GM21367 (cell line): ENCODE measurements around the gene PIH1D1.
A peak's percentile ranks its signal among the peaks of the same experiment; 100 is the strongest.
"Not testable (repeated sequence)": the region's sequence is repeated elsewhere in the genome, so short reads cannot be mapped to it uniquely, and the experiment has no call there.

Source experiments
- ATAC-seq: cut with Tn5 transposase; IDR thresholded peaks from one replicate; pipeline ENCODE4 v1.9.1; 2021; ENCODE audit not compliant: unreplicated experiment

PIH1D1 gene

DNA sequence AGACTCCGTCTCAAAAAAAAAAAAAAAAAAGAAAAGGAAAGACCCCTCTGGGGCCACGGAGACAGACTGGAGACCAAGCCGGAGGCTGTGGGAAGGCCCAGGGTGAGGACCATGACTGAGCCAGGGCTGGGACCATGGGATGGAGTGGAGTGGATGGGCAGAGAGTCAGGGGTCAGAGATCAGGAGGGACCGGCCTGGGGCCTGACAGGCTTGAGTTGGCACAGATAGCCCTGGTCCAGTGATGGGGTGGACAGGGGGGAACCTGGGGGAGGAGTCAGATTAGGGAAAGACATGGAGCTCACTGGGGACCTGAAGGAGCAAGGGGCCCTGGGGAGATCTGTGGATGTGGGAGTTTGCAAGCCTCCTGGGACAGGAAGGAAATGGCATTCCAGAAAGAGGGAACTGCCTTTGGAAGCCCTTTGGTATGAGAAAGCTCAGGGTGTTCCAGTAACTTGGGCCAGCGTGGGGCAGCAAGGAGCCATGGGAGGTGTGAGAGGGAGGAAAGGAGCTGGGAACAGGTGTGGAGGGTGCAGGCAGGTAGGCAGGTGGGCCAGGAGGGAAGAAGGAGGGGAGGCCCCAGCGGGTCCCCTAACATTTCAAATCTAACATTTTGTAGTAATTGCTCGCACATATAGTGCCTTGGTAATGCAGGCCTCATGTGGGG is 29.5 kb upstream of the PIH1D1 start:
- no peak for ATAC-seq

DNA sequence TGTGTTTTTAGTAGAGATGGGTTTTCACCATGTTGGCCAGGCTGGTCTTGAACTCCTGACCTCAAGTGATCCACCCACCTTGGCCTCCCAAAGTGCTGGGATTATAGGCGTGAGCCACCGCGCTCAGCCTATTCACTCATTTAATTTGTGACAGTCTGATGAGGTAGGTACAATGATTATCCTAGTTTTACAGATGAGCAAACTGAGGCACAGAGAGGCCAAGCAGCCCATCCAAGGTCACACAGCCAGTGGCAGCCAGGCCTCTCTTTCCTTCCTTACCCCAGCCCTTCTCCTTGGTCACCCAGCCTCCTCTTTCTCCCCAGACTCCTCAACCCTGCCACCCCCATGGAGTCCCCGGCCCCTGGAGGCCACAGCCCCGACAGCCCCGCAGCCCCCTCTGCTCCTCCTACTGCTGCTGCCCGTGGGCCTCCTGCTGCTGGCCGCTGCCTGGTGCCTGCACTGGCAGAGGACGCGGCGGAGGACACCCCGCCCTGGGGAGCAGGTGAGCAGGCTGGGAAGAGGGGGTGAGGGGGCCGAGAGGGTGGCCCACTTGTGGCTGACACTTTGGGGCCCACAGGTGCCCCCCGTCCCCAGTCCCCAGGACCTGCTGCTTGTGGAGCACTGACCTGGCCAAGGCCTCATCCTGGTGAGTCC is 28.5 kb upstream of the PIH1D1 start:
- ATAC-seq, result no peak

DNA sequence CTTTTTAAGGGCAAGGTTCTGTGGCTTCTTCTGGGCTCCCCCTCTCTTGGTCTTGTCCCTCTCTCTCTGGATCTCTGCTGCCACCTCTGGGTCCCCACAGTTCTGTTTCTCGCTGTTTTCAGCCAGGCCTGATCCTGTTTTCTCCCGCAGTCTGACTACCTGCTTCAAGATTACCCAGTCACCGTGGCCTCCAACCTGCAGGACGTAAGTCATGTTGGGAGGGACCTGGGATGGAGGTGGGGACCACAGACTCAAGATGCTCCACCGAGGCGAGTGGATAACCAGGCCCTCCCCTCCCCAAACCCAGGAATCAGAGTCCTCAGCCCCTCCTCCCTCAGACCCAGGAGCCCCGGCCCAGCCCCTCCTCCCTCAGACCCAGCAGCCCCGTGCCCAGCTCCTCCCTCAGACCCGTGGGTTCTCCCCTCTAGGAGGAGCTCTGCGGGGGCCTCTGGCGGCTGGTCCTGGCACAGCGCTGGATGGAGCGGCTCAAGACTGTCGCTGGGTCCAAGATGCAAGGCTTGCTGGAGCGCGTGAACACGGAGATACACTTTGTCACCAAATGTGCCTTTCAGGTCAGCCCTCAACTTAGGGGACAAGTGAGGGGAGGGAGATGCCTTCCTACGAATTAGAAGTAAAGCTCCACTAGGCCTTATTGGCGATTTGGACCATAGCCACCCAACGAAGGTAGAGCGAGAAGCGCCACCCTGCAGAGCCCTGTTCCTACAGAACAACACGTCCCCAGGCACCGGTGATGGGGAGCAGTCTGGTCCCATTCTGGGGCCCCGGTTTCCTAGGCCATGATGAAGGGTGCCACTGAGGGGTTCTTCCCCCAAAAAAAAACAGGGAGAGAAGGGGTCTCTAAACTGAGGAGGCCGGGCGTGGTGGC is 24.6 kb upstream of the PIH1D1 start:
- ATAC-seq, result no peak

DNA sequence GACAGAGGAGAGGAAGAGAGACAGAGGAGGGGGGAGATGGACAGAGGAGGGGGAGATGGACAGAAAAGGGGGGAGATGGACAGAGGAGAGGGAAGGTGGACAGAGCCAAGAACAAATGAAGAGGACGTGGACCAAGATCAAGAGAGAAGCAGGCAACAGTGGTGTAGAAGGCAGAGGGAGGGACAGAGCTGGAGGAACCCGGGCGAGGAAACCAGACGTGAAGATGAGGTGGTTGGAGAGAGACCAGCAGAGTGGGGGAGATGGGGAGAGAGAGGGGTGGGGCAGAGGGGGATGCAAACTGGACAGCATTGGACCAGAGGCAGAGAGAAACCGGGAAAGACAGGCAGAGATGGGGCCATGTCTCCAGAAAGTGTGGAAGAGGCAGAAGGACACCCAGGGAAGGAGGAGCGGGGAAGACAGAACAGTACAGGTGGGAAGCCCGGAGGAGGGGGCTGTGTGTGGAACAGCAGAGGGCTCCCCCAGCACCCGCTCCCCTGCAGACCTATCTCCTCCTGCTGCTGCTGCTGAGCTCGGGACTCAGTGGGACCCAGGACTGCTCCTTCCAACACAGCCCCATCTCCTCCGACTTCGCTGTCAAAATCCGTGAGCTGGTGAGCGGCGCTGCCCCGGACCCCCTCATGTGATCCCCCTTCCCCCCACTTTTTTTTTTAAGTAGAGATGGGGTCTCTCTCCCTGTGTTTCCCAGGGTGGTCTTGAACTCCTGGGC is 23.7 kb upstream of the PIH1D1 start:
- no peak for ATAC-seq

DNA sequence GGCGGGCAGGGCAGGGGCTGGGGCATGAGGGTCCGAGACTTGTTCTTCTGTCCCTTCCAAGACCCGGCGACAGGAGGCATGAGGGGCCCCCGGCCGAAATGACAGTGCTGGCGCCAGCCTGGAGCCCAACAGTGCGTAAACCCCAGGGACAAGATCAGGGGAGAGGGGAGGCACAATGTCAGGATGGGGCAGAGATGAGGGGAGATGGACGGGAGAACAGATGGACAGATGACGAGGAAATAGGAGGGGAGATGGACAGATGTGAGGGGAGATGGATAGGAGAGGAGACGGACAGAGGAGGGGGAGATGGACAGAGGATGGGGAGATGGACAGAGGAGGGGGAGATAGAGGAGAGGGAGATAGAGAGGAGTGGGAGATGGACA is 22.9 kb upstream of the PIH1D1 start:
- no peak for ATAC-seq

DNA sequence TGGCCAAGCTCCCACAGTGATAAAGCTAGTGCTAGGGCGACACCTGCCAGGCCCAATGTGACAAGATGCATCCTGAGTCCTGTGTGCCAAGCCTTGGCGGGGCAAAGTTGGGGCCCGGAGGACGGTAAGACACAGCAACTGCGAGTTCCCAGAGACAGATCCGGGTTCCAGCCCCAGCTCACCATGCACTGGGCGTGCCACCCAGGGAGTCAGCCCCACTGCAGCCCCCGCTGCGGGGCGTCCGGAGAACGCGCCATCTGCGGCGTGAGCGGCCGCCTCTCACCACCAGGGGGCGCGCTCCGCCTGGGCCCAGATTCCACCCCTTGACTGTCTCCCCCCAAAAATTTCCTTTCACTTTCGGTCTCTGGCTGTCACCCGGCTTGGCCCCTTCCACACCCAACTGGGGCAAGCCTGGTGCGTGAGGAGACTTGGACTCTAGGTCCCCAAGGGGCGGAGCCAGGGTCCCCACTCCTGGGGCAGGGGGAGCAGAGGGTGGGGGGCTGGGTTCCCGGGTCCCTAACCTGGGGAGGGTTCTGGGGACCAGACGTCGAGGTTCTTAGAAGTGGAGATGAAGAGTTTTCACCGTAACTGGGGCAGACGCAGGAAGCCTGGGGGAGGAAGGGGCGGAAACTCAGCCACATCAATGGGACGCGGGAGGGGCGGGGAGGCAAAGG is 22.4 kb upstream of the PIH1D1 start, which contains the start of gene FLT3LG:
Gene FLT3LG, plus strand, starts transcription at position 348 of the 674 bp plus-strand sequence. CDS start 425 bp downstream, outside the sequence.
- no peak for ATAC-seq

DNA sequence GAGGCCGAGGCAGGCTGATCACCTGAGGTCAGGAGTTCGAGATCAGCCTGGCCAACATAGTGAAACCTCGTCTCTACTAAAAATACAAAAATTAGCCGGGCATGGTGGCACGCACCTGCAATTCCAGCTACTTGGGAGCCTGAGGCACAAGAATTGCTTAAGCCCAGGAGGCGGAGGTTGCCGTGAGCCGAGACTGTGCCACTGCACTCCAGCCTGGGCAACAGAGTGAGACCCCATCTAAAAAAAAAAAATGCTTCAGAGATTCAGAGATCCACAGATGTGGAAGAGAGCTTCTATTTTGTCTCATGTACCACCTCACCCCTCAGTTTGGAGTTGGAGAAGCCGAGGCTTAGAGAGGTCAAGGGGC is 21.9 kb upstream of the PIH1D1 start:
- not testable (repeated sequence) for ATAC-seq

DNA sequence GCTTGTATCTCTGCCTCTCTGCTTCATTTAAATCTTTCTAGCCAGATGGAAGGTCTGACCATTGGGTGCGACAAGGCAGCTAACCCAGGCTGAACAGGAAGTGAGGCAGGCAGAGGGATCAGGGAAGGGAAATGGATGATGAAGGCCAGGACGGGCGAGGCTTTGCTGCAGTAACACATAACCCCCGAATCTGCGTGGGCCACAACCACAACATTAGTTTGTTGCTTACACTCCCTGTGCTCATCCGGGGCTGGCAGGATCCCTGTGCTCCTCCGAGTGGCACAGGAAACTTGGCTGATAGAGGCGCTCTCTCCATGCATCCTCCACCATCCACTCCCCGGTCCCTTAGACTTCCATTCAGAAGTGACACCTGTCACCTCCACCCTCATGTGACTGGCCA is 21.3 kb upstream of the PIH1D1 start:
- ATAC-seq, result no peak

DNA sequence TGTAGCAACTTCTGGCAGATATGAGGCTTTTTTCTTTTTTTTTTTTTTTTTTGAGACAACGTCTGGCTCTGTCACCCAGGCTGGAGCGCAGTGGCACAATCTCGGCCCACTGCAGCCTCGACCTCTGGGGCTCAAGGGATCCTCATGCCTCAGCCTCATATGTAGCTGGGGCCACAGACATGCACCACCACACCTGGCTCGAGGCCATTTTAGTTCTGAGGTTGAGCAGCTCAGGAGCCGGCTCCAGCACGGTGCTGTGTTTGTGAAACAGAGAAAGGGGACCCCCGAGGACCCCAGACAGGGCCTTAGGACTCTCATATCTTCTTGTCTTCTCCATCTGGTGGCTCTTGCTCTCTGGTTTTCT is 19.0 kb upstream of the PIH1D1 start:
- ATAC-seq, result no peak

DNA sequence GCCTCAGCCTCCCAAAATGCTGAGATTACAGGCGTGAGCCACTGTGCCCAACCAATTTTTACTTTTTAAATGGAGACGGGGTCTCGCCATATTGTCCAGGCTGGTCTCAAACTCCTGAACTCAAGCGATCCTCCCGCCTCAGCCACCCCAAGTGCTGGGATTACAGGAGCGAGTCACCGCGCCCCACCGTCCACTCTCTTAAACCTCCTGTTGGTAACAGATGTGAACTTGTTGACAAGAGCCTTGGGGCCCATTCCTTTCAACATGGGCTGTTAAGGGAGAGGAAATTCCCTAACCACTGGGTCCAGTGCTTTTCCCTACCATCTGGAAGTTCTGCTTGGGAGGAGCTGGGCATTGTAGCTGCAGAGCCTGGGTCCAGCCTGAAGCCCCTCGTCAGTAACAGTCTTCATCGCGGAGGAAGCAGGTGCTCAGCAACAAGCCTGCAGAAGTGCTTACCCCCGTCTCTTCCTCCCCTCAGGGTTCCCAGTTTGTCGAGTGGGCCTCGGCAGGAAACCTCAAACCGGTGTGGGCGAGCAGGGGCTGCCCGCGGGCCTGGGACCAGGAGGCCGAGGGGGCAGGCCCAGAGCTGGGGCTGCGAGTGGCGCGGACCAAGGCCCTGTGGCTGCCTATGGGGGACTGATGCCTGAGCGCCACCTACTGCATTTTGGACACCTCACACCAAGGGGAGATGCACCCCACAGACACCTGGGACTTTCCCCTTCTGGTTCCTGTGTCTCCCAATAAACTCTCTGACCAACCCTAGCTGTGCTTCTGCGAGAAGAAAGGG is 18.4 kb upstream of the PIH1D1 start:
- ATAC-seq, result no peak

DNA sequence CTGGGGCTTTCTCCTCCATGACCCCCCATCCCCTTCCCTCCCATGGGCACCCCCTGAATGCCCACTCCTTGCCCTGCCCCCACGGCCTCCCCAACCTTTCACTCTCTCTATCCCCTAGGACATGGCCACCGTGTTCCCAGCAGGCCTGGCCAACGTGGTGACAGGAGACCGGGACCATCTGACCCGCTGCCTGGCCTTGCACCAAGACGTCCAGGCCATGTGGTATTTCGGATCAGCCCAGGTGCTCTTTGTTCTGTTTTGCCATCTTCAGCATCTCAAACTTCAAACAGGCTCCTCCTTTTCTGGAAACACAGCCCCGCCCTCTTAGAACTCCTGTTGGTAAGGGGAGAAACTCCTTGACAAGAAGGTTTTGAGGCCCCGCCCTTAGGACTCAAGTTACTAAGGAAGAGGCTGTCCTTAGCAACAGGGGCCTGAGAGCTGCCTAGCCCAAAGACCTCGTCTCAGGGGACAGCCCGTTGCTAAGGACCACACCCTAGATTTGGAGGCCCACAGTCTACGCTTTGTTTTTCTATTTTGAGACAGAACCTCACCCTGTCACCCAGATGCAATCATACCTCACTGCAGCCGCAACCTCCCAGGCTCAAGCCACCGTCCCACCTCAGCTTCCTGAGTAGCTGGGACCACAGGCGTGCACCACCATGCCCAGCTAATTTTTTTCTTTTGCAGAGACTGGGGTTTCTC is 17.3 kb upstream of the PIH1D1 start:
- peak; percentile 46 for ATAC-seq

DNA sequence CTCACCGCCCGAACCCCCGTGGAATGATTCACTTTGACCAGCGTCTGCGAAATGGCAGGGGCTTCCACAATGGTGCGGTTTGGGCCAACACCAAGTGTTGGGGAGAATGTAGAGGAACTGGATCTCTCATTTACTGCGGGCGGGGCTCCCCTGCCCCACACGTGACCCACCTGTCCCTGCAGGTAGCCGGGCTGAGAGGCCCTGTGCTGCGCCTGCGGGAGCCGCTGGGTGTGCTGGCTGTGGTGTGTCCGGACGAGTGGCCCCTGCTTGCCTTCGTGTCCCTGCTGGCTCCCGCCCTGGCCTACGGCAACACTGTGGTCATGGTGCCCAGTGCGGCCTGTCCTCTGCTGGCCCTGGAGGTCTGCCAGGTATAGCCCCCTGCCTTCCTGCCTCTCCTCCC is 16.6 kb upstream of the PIH1D1 start:
- no peak for ATAC-seq

DNA sequence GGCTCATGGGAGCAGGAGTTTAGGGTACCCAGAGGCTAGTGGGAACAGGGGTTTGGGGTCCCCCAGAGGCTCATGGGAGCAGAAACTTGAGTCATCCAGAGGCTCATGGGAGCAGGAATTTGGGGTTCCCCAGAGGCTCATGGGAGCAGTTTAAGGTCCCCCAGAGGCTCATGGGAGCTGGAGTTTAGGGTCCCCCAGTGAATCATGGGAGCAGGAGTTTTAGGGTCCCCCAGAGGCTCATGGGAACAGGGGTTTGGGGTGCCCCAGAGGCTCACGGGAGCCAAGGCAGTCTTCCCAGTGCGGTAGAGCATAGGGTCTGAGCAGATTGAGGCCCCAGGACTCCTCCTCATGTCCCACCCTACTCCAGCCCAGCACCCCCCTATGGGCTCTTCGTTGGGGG is 13.8 kb upstream of the PIH1D1 start:
- no peak for ATAC-seq

DNA sequence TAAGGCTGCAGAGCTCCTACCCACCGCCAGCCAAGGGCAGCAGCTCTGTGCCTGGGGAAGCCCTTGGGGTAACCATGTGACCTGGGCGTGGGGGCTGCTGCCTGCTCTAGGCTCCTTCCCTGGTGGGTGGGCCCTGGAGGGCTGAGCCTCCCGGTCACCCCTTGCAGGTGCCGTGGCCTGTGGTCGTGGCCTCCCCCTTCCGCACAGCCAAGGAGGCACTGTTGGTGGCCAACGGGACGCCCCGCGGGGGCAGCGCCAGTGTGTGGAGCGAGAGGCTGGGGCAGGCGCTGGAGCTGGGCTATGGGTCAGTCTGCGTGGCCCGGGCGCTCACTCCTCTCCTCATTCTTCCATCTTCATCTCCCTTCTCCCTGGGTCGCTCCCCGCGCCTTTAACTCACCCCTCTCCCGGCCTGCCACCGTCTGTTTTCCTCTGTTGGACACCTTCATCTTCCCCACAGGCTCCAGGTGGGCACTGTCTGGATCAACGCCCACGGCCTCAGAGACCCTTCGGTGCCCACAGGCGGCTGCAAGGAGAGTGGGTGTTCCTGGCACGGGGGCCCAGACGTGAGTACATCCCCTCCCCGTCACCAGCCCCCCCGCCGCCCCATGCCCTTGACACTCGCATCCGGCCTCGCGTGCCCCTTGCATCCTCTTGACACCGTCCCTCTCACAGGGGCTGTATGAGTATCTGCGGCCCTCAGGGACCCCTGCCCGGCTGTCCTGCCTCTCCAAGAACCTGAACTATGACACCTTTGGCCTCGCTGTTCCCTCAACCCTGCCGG is 12.5 kb upstream of the PIH1D1 start:
- no peak for ATAC-seq

DNA sequence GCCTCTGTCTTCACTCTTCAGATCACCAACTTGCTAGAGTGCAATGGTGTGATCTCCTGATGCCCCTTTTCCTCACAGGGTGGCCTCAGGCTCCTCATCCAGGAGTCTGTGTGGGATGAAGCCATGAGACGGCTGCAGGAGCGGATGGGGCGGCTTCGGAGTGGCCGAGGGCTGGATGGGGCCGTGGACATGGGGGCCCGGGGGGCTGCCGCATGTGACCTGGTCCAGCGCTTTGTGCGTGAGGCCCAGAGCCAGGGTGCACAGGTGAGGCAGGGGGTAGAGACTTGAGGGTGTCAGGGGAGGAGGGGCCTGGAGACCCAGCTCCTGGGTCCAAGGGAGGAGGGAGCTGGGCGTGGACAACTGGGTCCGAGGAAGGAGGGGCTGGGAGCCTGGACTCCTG is 10.9 kb upstream of the PIH1D1 start:
- ATAC-seq, result no peak

DNA sequence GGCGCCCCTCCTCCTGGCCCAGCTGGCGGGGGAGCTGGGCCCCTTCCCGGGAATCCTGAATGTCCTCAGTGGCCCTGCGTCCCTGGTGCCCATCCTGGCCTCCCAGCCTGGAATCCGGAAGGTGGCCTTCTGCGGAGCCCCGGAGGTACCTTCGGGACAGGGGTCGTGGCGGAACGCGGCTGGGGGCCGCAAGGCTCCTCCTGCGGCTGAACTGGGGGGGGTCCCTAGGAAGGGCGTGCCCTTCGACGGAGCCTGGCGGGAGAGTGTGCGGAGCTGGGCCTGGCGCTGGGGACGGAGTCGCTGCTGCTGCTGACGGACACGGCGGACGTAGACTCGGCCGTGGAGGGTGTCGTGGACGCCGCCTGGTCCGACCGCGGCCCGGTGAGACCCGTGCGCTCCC is 10.0 kb upstream of the PIH1D1 start:
- no peak for ATAC-seq

DNA sequence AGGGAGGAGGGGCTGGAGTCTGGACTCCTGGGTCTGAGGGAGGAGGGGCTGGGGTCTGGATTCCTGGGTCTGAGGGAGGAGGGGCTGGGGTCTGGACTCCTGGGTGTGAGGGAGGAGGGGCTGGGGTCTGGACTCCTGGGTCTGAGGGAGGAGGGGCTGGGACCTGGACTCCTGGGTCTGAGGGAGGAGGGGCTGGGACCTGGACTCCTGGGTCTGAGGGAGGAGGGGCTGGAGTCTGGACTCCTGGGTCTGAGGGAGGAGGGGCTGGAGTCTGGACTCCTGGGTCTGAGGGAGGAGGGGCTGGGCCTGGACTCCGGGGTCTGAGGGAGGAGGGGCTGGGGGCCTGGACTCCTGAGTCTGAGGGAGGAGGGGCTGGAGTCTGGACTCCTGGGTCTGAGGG is 9.5 kb upstream of the PIH1D1 start:
- ATAC-seq, result not testable (repeated sequence)

DNA sequence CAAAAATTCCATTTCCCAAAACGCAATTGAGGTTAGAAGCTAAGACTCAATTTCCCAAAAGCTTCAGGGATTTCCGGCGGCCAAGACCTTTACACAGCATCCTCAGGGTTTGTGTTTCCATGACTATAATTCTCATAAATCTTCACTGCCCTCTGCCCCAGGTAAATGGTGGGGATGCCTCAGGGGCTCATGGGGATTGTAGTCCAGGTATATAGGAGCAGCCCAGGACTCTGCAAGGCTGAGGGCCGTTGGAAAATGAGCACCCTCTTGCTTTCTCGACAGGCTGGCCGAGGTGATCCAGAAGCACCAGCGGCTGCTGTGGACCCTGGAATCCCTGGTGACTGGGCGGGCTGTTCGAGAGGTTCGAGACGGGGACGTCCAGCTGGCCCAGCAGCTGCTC is 7.8 kb upstream of the PIH1D1 start:
- no peak for ATAC-seq

DNA sequence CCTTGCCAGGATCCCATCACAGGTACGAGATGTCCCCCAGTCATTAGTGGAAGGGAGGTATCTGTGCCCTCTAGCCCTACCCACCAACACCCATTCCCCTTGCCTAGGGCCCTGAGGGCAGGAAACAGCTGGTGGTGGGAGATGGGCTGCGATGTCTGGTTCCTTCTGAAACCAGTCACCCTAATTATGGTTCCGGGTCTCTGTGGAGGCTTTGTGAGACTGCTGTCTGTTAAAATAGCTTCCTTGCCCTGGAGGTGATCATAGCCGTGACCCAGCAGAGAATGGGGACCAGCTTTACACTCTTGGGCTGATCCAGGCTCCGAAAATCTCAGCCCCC is 6.9 kb upstream of the PIH1D1 start:
- ATAC-seq, result no peak
